Fibroblast of the aortic adventitia (primary cell): ENCODE results near the gene SPEM3. TPM values are rescaled to one million over a fixed set of nuclear protein-coding genes. Genes with fewer than 3 reads are reported as not detected.

Experiments used
- DNase-seq: peaks from one replicate; pipeline ENCODE4 v3.0.0-alpha.2; 2010; ENCODE audit warnings: low read depth
- H3K4me3 ChIP-seq: 2 replicates; pipeline ENCODE4 v1.5.1; 2011; ENCODE audit warnings: low read depth, mild to moderate bottlenecking, control low read depth, low read length, moderate library complexity
- CTCF ChIP-seq: IDR thresholded peaks from 2 replicates; pipeline ENCODE4 v1.5.1; 2011; ENCODE audit warnings: mild to moderate bottlenecking, low read length, control low read depth, inconsistent platforms; ENCODE audit not compliant: insufficient read depth
- total RNA-seq: library from RNA; depleted of rRNA; stranded (reverse); fragments of >200 nt; gene quantifications from 2 replicates; pipeline ENCODE4 v1.2.3, GENCODE V29; 2012; ENCODE audit warnings: low replicate concordance

The SPEM3 gene
- total RNA-seq, 1 donor: not detected

- peak; percentile 47 for TF ChIP-seq CTCF
- H3K4me3 ChIP-seq: peak overlapping the region; percentile 53
- peak; percentile 63 for DNase-seq
These were observed 8.1 kb downstream of the SPEM3 start for GRCh38 chr17:7436556-7437368.

- H3K4me3 ChIP-seq: peak overlapping the region; percentile 53
- DNase-seq: no peak
These were observed 8.8 kb downstream of the SPEM3 start for GRCh38 chr17:7437369-7437863.

GRCh38 chr17:7437950-7438614 lies 9.4 kb downstream of the SPEM3 start:
- TF ChIP-seq CTCF: no peak
- peak overlapping the region; percentile 35 for H3K4me3 ChIP-seq
- DNase-seq: no peak

More at GRCh38 chr17:7437369-7437863, 8.8 kb downstream of the SPEM3 start:
- TF ChIP-seq CTCF: no peak

- DNase-seq: no peak
- H3K4me3 ChIP-seq: peak overlapping the region; percentile 17
- no peak for TF ChIP-seq CTCF
These were observed 10.2 kb downstream of the SPEM3 start for GRCh38 chr17:7438656-7439460.

- no peak for DNase-seq
- H3K4me3 ChIP-seq: peak within 1 kb of the TSS; percentile 57
- no peak for TF ChIP-seq CTCF
These were observed 10.9 kb downstream of the SPEM3 start, which contains the start of gene FGF11 for GRCh38 chr17:7439462-7440112. Gene FGF11 (plus strand): TSS chr17:7439512. CDS start chr17:7439621, 109 bp downstream.
